Skeletal muscle tissue (tissue), 4 donors: ENCODE results near the gene SLC6A1. TPM values are rescaled to one million over a fixed set of nuclear protein-coding genes. Genes with fewer than 3 reads are reported as not detected.

Experiments
- H3K27ac ChIP-seq: one replicate; pipeline ENCODE4 v1.7.0; 2013; ENCODE audit warnings: mild to moderate bottlenecking, low read depth, low read length, inconsistent platforms
- H3K27me3 ChIP-seq, 3 donors: one replicate each; pipeline ENCODE4 v1.7.0; 2013; ENCODE audit warnings: low read length in 3 of 3; ENCODE audit not compliant: control insufficient read depth in 3 of 3, insufficient read depth in 3 of 3
- H3K36me3 ChIP-seq, 3 donors: one replicate each; pipeline ENCODE4 v1.7.0; 2013; ENCODE audit warnings: low read length in 3 of 3; ENCODE audit not compliant: control insufficient read depth in 3 of 3, insufficient read depth in 3 of 3
- H3K4me1 ChIP-seq, 3 donors: one replicate each; pipeline ENCODE4 v1.7.0; 2013; ENCODE audit warnings: low read length in 3 of 3, mild to moderate bottlenecking in 3 of 3; ENCODE audit not compliant: control insufficient read depth in 3 of 3, insufficient read depth in 3 of 3
- H3K4me3 ChIP-seq, 3 donors: one replicate each; pipeline ENCODE4 v1.7.0; 2013; ENCODE audit warnings: low read length in 3 of 3
- H3K9ac ChIP-seq, 3 donors: one replicate each; pipeline ENCODE4 v1.7.0; 2013; ENCODE audit warnings: low read length in 3 of 3, mild to moderate bottlenecking in 3 of 3, moderate library complexity in 2 of 3, low read depth in 1 of 3
- H3K9me3 ChIP-seq, 3 donors: one replicate each; pipeline ENCODE4 v1.7.0; 2013; ENCODE audit warnings: low read length in 3 of 3; ENCODE audit not compliant: control insufficient read depth in 3 of 3
- total RNA-seq: library from RNA; depleted of rRNA; stranded (reverse); fragments of >200 nt; gene quantifications from one replicate; pipeline ENCODE4 v1.2.3, GENCODE V29; 2014
- donor health status: Osteomylitis.

Gene SLC6A1
- total RNA-seq, 1 donor from 2014 or later: 2.6 TPM

DNA sequence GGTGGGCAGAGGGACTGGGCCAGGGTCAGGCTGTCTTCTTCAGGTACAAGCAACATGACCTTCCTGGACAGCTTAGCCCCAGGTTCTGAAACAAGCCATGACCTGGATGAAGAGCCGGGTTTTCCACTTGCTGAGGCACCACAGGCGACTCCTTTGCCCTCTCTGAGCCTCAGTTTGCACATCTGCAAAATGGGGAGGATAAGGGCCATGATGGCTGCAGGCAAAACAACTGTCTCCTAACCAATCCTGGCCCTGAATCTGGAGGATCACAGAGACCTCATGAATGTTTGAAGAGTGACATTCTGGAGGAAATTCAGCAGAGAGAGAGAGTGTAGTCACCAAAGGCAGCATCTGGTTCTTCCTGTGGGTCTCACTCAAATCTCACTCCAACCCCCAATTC lies 8.0 kb downstream of the SLC6A1 start:
- H3K4me1 ChIP-seq: peaks cover 0 to 6% (median 4%) of the 10 kb centered on the region in 3 donors
- H3K27me3 ChIP-seq: peaks cover 27 to 40% (median 33%) of the 10 kb centered on the region in 3 donors
- H3K4me3 ChIP-seq: no peak overlapping the region
- H3K27ac ChIP-seq: no peak overlapping the region
- no peaks in the 10 kb centered on the region for H3K36me3 ChIP-seq
- no peaks in the 10 kb centered on the region for H3K9me3 ChIP-seq
- no peak overlapping the region for H3K9ac ChIP-seq

DNA sequence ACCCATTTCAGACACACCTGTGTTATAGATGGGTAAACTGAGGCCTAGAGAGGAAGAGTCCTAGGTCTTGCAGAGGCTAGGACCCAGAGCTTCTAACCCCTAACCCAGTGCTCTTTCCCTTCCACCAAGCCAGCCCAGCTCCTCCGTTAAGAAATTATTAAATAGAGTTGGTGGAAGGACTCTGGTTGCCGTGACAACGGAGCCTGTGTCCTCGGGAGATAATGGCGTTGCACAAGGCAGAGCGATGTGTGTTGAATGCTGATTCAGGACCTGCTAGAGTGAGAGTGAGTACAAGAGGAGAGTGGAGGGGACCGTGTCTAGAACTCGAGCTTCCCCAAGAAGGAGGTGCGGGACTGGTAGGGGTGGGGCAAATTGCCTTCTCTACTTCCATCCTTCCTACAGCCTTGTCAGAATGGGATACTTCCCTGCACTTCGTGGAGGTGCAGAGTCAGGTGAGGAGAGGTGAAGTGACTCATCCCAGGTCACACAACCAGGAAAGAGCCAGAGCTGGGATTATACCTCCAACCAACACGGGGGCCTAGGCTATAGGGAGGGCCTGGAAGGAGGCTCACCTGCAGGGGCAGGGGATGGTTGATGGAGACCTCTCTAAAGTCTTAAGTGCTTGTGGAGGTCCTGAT lies 8.6 kb downstream of the SLC6A1 start:
- H3K36me3 ChIP-seq: no peaks in the 10 kb centered on the region
- H3K9me3 ChIP-seq: no peaks in the 10 kb centered on the region
- H3K27ac ChIP-seq: no peak overlapping the region
- H3K9ac ChIP-seq: no peak overlapping the region
- peaks cover 22 to 36% (median 27%) of the 10 kb centered on the region in 3 donors for H3K27me3 ChIP-seq
- H3K4me1 ChIP-seq: peaks cover 0 to 6% (median 4%) of the 10 kb centered on the region in 3 donors
- H3K4me3 ChIP-seq: no peak overlapping the region

DNA sequence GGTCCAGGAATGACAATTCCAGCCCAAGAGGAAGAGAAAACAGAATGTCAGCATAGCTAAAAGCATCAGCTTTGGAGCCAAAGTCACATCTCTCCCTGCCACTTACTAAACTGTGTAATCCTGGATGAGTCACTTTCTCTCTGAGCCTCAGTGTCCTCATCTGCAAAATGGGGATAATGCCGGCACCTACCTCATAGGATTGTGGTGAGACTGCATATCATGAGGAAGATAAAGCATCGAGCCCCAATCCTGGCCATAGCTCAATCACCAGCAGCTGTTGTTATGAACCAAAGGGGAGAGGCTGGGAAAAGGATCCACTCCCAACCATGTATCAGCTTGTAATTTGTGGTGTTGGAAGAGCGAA lies 9.1 kb downstream of the SLC6A1 start:
- Histone ChIP-seq H3K9ac (no peak overlapping the region), H3K27ac (no peak overlapping the region), H3K27me3 (peaks cover 17 to 33% (median 26%) of the 10 kb centered on the region in 3 donors), H3K4me1 (peaks cover 0 to 6% (median 4%) of the 10 kb centered on the region in 3 donors), H3K4me3 (no peak overlapping the region), H3K36me3 (no peaks in the 10 kb centered on the region), H3K9me3 (no peaks in the 10 kb centered on the region)

DNA sequence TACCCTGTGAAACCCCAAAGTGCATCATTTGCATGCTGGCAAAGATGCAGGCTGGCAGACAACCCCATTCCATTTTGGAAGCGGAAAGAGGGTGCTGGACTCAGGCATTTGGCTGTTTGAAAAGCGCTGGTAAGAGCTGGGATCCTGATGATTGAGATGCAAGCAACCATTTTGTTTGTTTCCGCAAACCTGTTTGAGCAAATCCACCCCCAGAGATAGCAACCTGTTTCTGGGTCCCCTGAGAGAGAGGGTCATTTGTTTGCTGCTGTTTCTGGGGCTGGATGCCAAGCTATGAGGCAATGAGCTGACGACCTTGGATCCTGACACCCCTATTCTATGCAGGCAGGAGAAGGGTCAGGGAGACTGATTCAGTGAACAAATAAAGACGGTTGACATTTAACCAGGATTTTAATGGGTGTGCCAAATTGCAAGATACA lies 9.8 kb downstream of the SLC6A1 start:
- Histone ChIP-seq H3K27ac (no peak overlapping the region), H3K36me3 (no peaks in the 10 kb centered on the region), H3K9me3 (no peaks in the 10 kb centered on the region), H3K9ac (no peak overlapping the region), H3K27me3 (peaks cover 17 to 33% (median 27%) of the 10 kb centered on the region in 3 donors), H3K4me3 (no peak overlapping the region), H3K4me1 (peaks cover 0 to 6% (median 4%) of the 10 kb centered on the region in 3 donors)

DNA sequence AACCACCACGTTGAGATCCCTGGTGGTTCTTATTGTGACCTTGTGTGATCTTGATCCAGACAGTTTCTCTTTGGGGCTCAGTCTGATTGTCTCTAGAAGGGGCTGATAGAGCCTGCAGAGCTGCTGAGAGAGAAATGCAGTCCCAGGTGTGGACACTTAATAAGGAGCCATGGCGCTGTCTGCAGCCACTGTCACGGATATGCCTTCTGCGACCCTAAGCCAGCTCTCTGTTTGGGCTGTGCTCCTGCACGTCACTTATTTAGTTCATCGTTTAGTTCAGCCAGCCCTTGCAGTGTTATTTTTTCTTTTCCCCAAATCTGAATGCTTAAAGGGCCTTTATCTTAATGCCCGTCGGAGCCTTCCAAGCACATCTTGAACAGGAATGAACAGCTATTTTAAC lies 12.0 kb downstream of the SLC6A1 start:
- H3K27ac ChIP-seq: no peak overlapping the region
- H3K9me3 ChIP-seq: no peaks in the 10 kb centered on the region
- H3K36me3 ChIP-seq: no peaks in the 10 kb centered on the region
- H3K27me3 ChIP-seq: peaks cover 17 to 30% (median 18%) of the 10 kb centered on the region in 3 donors
- H3K4me3 ChIP-seq: no peak overlapping the region
- H3K9ac ChIP-seq: no peak overlapping the region
- H3K4me1 ChIP-seq: peaks cover 0 to 6% (median 4%) of the 10 kb centered on the region in 3 donors

DNA sequence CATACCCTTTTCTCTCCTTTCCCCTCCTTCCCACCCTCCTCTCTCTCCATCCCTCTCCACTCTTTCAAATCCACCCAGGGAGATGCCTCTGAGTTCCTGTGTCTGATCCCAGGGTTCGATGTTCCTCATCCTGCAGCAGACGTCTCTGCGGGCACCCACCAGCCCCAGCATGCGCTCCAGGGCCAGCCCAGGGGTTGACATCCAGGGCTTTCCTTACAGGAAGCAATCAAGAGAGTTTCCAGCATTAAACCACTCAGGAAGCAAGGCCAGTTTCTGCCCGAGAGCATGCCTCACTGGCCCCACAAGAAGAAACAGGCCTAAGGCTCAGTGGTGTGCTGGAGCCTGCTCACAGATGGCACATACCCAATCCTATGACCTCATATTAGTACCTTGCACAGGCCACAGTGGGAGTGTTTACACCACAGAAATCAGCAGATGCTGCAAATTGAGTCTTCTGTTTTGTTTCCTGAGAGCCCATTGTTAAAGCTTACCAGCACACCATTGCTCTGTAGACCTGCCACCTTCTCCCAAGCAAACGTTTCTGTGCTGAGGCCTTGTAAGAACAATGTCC lies 13.2 kb downstream of the SLC6A1 start:
- peaks cover 0 to 6% (median 4%) of the 10 kb centered on the region in 3 donors for H3K4me1 ChIP-seq
- H3K27me3 ChIP-seq: peaks cover 10 to 23% (median 12%) of the 10 kb centered on the region in 3 donors
- H3K9ac ChIP-seq: no peak overlapping the region
- no peaks in the 10 kb centered on the region for H3K9me3 ChIP-seq
- no peak overlapping the region for H3K4me3 ChIP-seq
- H3K36me3 ChIP-seq: no peaks in the 10 kb centered on the region
- H3K27ac ChIP-seq: no peak overlapping the region

DNA sequence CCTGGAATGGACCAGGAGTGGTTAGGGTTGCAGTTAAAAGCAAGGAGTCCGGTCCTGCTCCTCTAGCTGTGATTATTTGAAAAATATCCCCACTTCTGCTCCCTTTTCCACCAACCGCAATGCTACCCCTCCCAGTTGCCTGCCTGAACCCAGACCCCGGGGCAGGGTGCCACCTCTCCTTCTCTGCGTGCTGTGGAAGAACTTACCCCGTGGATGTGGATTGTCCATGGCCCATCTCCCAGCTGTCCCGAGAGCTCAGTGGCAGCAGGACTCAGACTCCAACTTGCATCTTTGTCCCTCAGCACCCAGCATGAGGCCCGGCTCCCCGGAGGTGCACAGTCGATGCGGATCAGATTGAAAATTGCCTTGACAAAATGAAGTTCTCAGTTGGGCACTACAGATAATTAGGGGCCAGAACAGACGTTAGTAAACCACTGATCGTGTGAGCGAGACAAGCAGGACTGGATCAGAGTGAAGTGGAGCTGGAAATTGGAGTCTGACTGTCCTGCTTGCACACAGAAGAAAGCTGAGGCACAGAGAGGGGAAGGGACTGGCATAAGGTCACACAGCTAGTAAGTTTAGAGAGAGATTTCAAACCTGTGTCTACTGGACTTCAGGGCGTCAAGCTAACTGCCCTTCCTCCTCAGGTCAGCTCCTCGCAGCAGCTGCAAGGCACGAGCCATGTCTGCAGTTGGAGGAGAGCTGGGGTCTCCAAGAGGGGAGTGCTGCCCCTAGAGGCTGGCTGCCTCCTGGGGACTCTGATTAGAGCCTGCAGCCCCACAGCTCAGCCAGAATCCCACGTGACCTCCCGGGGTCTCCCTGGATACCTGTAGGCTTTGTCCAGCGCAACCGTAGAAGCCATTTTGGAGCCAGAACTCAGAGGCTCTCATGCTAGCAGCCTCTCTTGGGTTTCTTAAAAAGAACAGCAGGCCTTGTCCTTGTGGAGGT lies 14.7 kb downstream of the SLC6A1 start:
- Histone ChIP-seq H3K9ac (no peak overlapping the region), H3K9me3 (no peaks in the 10 kb centered on the region), H3K36me3 (no peaks in the 10 kb centered on the region), H3K27me3 (peaks cover 0 to 13% (median 7%) of the 10 kb centered on the region in 3 donors), H3K27ac (no peak overlapping the region), H3K4me3 (no peak overlapping the region), H3K4me1 (peaks cover 0 to 5% (median 2%) of the 10 kb centered on the region in 3 donors)

DNA sequence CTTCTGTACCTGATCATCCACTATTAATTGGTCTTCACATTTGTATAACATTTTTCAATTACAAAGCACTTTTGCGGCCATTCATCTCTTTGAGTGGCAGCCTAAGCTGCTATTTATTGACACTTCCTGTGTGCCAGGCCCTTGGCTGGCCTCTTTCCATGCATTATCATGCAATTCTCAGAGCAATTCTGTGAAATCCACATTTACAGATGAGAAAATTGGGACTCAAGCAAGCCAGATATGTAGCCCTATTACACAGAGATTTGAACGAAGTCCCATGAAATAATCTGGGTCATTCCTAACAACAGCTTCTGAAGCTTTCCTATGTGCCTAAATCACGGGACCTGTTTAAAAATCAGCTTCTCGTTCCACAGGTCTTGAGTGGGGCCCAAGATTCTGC lies 17.4 kb downstream of the SLC6A1 start:
- peaks cover 0 to 2% (median 0%) of the 10 kb centered on the region in 3 donors for H3K4me1 ChIP-seq
- no peak overlapping the region for H3K27ac ChIP-seq
- no peak overlapping the region for H3K4me3 ChIP-seq
- no peaks in the 10 kb centered on the region for H3K36me3 ChIP-seq
- no peak overlapping the region for H3K9ac ChIP-seq
- peaks cover 0 to 21% (median 7%) of the 10 kb centered on the region in 3 donors for H3K27me3 ChIP-seq
- H3K9me3 ChIP-seq: no peaks in the 10 kb centered on the region

DNA sequence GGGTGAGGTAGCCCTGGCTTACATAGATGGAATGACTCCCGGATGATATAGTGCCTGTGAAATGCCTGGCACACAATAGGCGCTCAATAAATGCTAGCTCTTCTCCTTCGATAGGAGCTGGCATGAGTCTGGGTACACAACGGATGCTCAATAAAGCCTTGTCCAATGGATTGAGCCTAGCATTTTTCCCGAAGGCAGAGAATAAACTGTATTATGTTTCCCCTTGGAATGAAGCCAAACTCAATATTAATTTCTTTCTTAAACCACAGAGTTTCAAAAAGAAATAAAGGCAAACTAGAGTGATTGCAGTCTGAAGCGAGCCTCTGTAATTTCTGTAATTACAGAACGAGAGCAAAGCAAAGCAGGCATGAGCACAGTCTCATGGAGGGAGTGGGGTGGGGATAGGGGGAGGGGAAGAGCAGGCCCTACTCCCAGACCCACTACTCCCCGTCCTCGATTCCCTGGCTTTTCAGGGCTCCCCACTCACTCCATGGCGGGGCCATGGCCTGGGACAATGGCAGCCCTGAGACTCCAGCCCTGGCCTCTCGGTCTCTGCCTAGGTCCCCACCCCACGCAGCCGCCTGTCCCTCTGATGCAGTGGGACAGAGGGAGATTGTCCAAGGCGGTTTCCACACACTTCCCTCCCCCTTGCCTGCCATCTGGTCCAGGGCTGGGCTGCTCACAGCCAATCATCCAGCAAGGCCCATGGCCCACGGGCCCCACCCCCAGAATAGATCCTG lies 18.0 kb downstream of the SLC6A1 start:
- H3K27me3 ChIP-seq: peaks cover 0 to 17% (median 7%) of the 10 kb centered on the region in 3 donors
- H3K9me3 ChIP-seq: no peaks in the 10 kb centered on the region
- H3K9ac ChIP-seq: no peak overlapping the region
- H3K27ac ChIP-seq: no peak overlapping the region
- H3K4me3 ChIP-seq: no peak overlapping the region
- H3K36me3 ChIP-seq: no peaks in the 10 kb centered on the region
- no peaks in the 10 kb centered on the region for H3K4me1 ChIP-seq
